ENCODE measurements around the gene LPAR1. TPM values are rescaled to one million over a fixed set of nuclear protein-coding genes. Genes with fewer than 3 reads are reported as not detected.

The LPAR1 gene
- total and polyA plus RNA-seq, 10 of the 15 experiments (the other 5 are each of a cell fraction or from before 2014, with no cell fraction given), result 3.3 to 12.9 (median 8.4) TPM

DNA sequence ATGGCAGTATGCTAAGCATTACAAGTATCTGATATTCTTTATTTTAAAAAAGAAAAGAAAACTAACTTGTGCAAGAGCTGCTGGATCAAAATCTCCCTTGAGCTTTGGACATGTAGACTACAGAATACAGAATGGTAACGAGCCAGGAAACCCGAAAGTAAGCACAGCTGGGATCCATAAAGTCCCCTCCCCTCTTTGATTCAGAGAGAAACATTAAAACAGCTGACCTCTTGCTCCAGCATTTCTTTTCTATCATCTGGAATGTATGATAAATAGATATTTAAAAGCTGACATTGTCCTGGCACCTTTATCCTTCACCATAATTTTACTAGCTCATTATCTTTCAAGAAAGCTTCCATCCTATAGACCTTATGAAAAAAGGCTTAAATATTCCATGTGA is 28.2 kb upstream of the LPAR1 start:
- no peaks in the 10 kb centered on the region for H4K20me1 ChIP-seq (ENCODE audit: control insufficient read depth, insufficient read depth)
- ChIA-PET CTCF (interaction anchor here (0.5 to 1.9 kb wide), 7 partner anchors 12 to 374 kb away, joined by 3 to 8 read pairs (median 3); no protein-coding TSS in a partner anchor), RAD21 (ENCODE audit: unreplicated experiment) (interaction anchor here (0.6 to 3.6 kb wide), 7 partner anchors 11 to 83 kb away, joined by 3 to 22 read pairs (median 5); no protein-coding TSS in a partner anchor), POLR2A (interaction anchor here (4.6 kb wide), 1 partner anchor 11 kb away, joined by 22 read pairs; no protein-coding TSS in a partner anchor), SMC1A (ENCODE audit: uncharacterized antibody, unreplicated experiment) (interaction anchor here (0.6 to 9.5 kb wide), 10 partner anchors 11 to 83 kb away, joined by 3 to 73 read pairs (median 4); partner anchors contain the start of gene LPAR1)
- H3K9me3 ChIP-seq (replicated peaks; ENCODE audit: control insufficient read depth, insufficient read depth, low read length), result no peaks in the 10 kb centered on the region
- intact Hi-C loops (cut with micrococcal nuclease; ENCODE audit: unreplicated experiment), result no loop called here
- H3K79me2 ChIP-seq (ENCODE audit: control insufficient read depth, insufficient read depth, low read length), result no peaks in the 10 kb centered on the region
- FAIRE-seq, result no peak
- H3K4me3 ChIP-seq, result no peak overlapping the region
- H3K36me3 ChIP-seq (ENCODE audit: control insufficient read depth in 2 of 2, insufficient read depth in 2 of 2, low read length in 1 of 2), result no peaks in the 10 kb centered on the region
- in situ Hi-C loops (cut with MboI), result no loop called here
- H3K27me3 ChIP-seq (replicated peaks in 1 of 2; ENCODE audit: control insufficient read depth in 2 of 2, insufficient read depth in 2 of 2, low read length in 1 of 2), result no peaks in the 10 kb centered on the region
- ATAC-seq, result no peak
- H3K27ac ChIP-seq (ENCODE audit: control insufficient read depth, insufficient read depth), result no peak overlapping the region
- no peak overlapping the region for H3K9ac ChIP-seq (ENCODE audit: control insufficient read depth, insufficient read depth, low read length)
- 73% methylated on average over 2 of the region's 2 CpGs for WGBS (ENCODE audit: insufficient coverage, insufficient replicate concordance, low lambda C conversion rate, missing lambda C conversion rate)
- peaks cover 6% of the 10 kb centered on the region for H3K4me1 ChIP-seq (ENCODE audit: control insufficient read depth, insufficient read depth, low read length)
- H3K4me2 ChIP-seq (ENCODE audit: control insufficient read depth, insufficient read depth), result no peak overlapping the region
- no peak overlapping the region for H2AFZ ChIP-seq (ENCODE audit: control insufficient read depth, low read depth, low read length)
- no TSS peak for BruUV-seq (replicated peaks)
- DNase-seq (ENCODE audit: low read depth, low spot score), result no peak
- TF ChIP-seq, protein P1, sequence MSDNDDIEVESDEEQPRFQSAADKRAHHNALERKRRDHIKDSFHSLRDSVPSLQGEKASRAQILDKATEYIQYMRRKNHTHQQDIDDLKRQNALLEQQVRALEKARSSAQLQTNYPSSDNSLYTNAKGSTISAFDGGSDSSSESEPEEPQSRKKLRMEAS (IDR thresholded peaks at IDR 0.05; ENCODE audit: low read depth, low read length), result no peak
- TF ChIP-seq, protein P2, sequence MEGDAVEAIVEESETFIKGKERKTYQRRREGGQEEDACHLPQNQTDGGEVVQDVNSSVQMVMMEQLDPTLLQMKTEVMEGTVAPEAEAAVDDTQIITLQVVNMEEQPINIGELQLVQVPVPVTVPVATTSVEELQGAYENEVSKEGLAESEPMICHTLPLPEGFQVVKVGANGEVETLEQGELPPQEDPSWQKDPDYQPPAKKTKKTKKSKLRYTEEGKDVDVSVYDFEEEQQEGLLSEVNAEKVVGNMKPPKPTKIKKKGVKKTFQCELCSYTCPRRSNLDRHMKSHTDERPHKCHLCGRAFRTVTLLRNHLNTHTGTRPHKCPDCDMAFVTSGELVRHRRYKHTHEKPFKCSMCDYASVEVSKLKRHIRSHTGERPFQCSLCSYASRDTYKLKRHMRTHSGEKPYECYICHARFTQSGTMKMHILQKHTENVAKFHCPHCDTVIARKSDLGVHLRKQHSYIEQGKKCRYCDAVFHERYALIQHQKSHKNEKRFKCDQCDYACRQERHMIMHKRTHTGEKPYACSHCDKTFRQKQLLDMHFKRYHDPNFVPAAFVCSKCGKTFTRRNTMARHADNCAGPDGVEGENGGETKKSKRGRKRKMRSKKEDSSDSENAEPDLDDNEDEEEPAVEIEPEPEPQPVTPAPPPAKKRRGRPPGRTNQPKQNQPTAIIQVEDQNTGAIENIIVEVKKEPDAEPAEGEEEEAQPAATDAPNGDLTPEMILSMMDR (IDR thresholded peaks at IDR 0.05 in 2 of 3, conservative IDR thresholded peaks at IDR 0.05 in 1 of 3; ENCODE audit: control insufficient read depth in 2 of 3, extremely low read depth in 1 of 3, insufficient read depth in 1 of 3, low read depth in 3 of 3, low read length in 3 of 3), result no peak
- TF ChIP-seq ZNF274 (IDR thresholded peaks at IDR 0.05; ENCODE audit: insufficient read depth, insufficient read length) (no peak), RB1 (IDR thresholded peaks at IDR 0.05; ENCODE audit: borderline replicate concordance) (no peak), SP1 (IDR thresholded peaks at IDR 0.05; ENCODE audit: low read depth, low read length) (no peak), TCF3 (IDR thresholded peaks at IDR 0.05; ENCODE audit: borderline replicate concordance, insufficient read depth, low read depth, low read length) (no peak), PAX5 (IDR thresholded peaks at IDR 0.05; ENCODE audit: borderline replicate concordance, low read depth, low read length) (no peak), FOS (IDR thresholded peaks at IDR 0.05; ENCODE audit: borderline replicate concordance, extremely low read depth, insufficient read length) (no peak), KAT2A (conservative IDR thresholded peaks at IDR 0.05; ENCODE audit: control insufficient read depth, low read depth, low read length) (no peak), CEBPZ (IDR thresholded peaks at IDR 0.05; ENCODE audit: low read depth, low read length) (no peak)
- TF ChIP-seq, protein P3, sequence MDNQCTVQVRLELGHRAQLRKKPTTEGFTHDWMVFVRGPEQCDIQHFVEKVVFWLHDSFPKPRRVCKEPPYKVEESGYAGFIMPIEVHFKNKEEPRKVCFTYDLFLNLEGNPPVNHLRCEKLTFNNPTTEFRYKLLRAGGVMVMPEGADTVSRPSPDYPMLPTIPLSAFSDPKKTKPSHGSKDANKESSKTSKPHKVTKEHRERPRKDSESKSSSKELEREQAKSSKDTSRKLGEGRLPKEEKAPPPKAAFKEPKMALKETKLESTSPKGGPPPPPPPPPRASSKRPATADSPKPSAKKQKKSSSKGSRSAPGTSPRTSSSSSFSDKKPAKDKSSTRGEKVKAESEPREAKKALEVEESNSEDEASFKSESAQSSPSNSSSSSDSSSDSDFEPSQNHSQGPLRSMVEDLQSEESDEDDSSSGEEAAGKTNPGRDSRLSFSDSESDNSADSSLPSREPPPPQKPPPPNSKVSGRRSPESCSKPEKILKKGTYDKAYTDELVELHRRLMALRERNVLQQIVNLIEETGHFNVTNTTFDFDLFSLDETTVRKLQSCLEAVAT (IDR thresholded peaks at IDR 0.05), result no peak
- TF ChIP-seq, protein P4, sequence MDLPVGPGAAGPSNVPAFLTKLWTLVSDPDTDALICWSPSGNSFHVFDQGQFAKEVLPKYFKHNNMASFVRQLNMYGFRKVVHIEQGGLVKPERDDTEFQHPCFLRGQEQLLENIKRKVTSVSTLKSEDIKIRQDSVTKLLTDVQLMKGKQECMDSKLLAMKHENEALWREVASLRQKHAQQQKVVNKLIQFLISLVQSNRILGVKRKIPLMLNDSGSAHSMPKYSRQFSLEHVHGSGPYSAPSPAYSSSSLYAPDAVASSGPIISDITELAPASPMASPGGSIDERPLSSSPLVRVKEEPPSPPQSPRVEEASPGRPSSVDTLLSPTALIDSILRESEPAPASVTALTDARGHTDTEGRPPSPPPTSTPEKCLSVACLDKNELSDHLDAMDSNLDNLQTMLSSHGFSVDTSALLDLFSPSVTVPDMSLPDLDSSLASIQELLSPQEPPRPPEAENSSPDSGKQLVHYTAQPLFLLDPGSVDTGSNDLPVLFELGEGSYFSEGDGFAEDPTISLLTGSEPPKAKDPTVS (IDR thresholded peaks at IDR 0.05; ENCODE audit: low read depth, low read length), result no peak
- TF ChIP-seq, protein P5, sequence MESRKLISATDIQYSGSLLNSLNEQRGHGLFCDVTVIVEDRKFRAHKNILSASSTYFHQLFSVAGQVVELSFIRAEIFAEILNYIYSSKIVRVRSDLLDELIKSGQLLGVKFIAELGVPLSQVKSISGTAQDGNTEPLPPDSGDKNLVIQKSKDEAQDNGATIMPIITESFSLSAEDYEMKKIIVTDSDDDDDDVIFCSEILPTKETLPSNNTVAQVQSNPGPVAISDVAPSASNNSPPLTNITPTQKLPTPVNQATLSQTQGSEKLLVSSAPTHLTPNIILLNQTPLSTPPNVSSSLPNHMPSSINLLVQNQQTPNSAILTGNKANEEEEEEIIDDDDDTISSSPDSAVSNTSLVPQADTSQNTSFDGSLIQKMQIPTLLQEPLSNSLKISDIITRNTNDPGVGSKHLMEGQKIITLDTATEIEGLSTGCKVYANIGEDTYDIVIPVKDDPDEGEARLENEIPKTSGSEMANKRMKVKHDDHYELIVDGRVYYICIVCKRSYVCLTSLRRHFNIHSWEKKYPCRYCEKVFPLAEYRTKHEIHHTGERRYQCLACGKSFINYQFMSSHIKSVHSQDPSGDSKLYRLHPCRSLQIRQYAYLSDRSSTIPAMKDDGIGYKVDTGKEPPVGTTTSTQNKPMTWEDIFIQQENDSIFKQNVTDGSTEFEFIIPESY (IDR thresholded peaks at IDR 0.05), result no peak

Measured in GM12878 (cell line).